AG04449 (cell line): ENCODE data around the gene TNFRSF11A.
A peak's percentile ranks its signal among the peaks of the same experiment; 100 is the strongest.

Source experiments
- CTCF ChIA-PET: fragments of 350-600 bp; formaldehyde crosslinking; extraction: SDS; loops from one replicate; lab custom pipeline; 2021; ENCODE audit warnings: antibody characterized with exemption; lab: Yijun Ruan, JAX
- POLR2A ChIA-PET: fragments of 400-600, 350-600 bp; formaldehyde crosslinking; extraction: SDS; loops from one replicate; lab custom pipeline; 2020; ENCODE audit warnings: antibody characterized with exemption, inconsistent platforms; lab: Yijun Ruan, JAX
- DNase-seq: peaks from one replicate; pipeline ENCODE4 v3.0.0-alpha.2; 2010; ENCODE audit warnings: low read depth, low spot score
- H3K4me3 ChIP-seq: 2 replicates; pipeline ENCODE4 v1.5.1; 2011; ENCODE audit warnings: low read depth, mild to moderate bottlenecking, control low read depth, low read length
- TF ChIP-seq, protein P1 (sequence below): IDR thresholded peaks from one replicate; pipeline ENCODE4 v1.5.1; 2011; ENCODE audit warnings: mild to moderate bottlenecking, moderate library complexity, low read length, control low read depth, inconsistent platforms; ENCODE audit not compliant: insufficient read depth; ENCODE audit errors: missing control alignments

Gene TNFRSF11A

GRCh38 chr18:62324917-62325805 lies at the start of gene TNFRSF11A:
Gene TNFRSF11A (plus strand): TSS chr18:62325310. CDS start chr18:62325353, 43 bp downstream.
- ChIA-PET CTCF (no interaction called here), POLR2A (no interaction called here)
- TF ChIP-seq, protein P1, sequence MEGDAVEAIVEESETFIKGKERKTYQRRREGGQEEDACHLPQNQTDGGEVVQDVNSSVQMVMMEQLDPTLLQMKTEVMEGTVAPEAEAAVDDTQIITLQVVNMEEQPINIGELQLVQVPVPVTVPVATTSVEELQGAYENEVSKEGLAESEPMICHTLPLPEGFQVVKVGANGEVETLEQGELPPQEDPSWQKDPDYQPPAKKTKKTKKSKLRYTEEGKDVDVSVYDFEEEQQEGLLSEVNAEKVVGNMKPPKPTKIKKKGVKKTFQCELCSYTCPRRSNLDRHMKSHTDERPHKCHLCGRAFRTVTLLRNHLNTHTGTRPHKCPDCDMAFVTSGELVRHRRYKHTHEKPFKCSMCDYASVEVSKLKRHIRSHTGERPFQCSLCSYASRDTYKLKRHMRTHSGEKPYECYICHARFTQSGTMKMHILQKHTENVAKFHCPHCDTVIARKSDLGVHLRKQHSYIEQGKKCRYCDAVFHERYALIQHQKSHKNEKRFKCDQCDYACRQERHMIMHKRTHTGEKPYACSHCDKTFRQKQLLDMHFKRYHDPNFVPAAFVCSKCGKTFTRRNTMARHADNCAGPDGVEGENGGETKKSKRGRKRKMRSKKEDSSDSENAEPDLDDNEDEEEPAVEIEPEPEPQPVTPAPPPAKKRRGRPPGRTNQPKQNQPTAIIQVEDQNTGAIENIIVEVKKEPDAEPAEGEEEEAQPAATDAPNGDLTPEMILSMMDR: no peak
- DNase-seq: no peak
- H3K4me3 ChIP-seq: peak within 1 kb of the TSS; percentile 38

- DNase-seq: no peak
- H3K4me3 ChIP-seq: no peak overlapping the region
- TF ChIP-seq, protein P1: no peak
- POLR2A ChIA-PET: no interaction called here
- CTCF ChIA-PET: no interaction called here
Observed at GRCh38 chr18:62277045-62277444, 48.1 kb upstream of the TNFRSF11A start.

DNA sequence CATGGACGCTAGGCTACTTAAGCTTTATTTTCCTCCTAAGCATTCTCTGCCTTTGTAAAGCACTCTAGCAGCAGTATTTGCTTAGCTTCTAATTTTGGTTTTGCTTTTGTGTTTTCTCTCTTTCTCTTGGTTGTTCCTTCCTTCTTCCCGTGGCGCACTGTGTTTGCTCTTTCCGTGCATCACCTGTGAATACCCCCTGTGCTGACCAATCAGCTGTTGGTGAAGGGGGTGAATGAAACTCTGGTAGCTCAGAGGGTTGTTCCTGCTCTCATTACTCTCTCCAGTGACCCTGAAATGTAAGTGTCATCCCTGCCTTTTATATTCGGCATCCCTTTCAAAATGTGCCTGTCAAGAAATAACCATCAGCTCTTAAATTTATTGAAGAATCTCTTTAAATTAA lies 45.5 kb upstream of the TNFRSF11A start:
- POLR2A ChIA-PET: no interaction called here
- no peak overlapping the region for H3K4me3 ChIP-seq
- no peak for DNase-seq
- CTCF ChIA-PET: interaction anchor here (0.8 kb wide), 1 partner anchor 97 kb away, joined by 3 read pairs; no protein-coding TSS in a partner anchor
- TF ChIP-seq, protein P1: no peak

GRCh38 chr18:62280058-62280457 lies 45.1 kb upstream of the TNFRSF11A start:
- POLR2A ChIA-PET: no interaction called here
- DNase-seq: no peak
- CTCF ChIA-PET: interaction anchor here (1.0 kb wide), 1 partner anchor 31 kb away, joined by 5 read pairs; no protein-coding TSS in a partner anchor
- TF ChIP-seq, protein P1: no peak
- no peak overlapping the region for H3K4me3 ChIP-seq

DNA sequence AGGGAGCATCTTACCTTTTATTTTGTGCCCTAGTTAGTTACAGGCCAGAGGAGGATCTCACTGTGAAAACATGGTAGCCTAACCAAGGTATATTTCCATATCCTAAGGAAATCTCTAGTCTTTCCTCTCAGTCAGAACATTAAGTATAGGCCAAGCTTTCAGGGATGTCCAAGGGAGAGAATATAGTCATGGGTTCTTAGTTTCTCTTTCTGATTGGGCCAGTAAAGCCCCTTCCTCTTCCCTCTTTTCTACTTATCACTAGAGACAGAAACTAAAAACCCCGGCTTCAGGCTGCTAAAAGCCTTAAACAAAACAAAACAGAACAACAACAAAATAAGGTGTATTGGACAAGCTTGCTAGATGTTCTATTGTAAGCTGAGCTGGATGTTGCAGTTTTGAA lies 44.3 kb upstream of the TNFRSF11A start:
- TF ChIP-seq, protein P1: no peak
- CTCF ChIA-PET: interaction anchor here (1.0 kb wide), 1 partner anchor 31 kb away, joined by 5 read pairs; no protein-coding TSS in a partner anchor
- H3K4me3 ChIP-seq: no peak overlapping the region
- POLR2A ChIA-PET: no interaction called here
- DNase-seq: no peak

DNA sequence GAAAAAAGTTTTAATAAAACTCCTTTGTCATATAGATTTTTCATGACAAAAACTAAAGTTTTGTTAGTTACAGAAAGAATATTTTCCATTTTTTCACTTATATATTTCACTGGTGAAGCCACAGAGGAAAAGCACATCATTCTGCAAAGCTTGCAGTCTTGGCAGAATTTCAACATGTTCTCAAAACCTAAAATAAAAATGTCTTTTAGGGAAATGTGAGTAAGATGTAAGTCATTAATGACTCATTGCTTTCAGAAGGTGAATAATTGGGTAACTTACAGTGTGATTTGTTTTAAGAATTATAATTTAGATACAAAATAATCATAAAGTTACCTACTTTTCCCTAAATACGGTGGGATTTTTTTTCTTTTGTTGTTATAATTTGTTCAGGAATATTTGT lies 43.4 kb upstream of the TNFRSF11A start:
- ChIA-PET CTCF (interaction anchor here (1.6 kb wide), 1 partner anchor 302 kb away, joined by 5 read pairs; no protein-coding TSS in a partner anchor), POLR2A (no interaction called here)
- peak; percentile 57 for DNase-seq
- TF ChIP-seq, protein P1: no peak
- no peak overlapping the region for H3K4me3 ChIP-seq
